GM23338 (cell line): ENCODE results near the gene METTL17. TPM values are rescaled to one million over a fixed set of nuclear protein-coding genes. Genes with fewer than 3 reads are reported as not detected.
A peak's percentile ranks its signal among the peaks of the same experiment; 100 is the strongest.

Experiments
- ATAC-seq: fragments of 200-7000 bp; cut with Tn5 transposase; 3 replicates; pipeline ENCODE4 v1.9.1; 2020
- DNase-seq: peaks from one replicate; pipeline ENCODE4 v3.0.0-alpha.2; 2015; ENCODE audit warnings: low spot score
- H2AFZ ChIP-seq: fragments of 200-600 bp; sonication (generic); 2 replicates; pipeline ENCODE4 v1.8.0; 2016; ENCODE audit warnings: antibody characterized with exemption, mild to moderate bottlenecking, moderate library complexity
- H3F3A ChIP-seq: fragments of 200-600 bp; sonication (generic); replicated peaks from 2 replicates; pipeline ENCODE4 v1.8.0; 2017; ENCODE audit warnings: antibody characterized with exemption, mixed run types, low read depth
- H3K27ac ChIP-seq: fragments of 200-600 bp; sonication (generic); 2 replicates; pipeline ENCODE4 v1.6.1; 2016; ENCODE audit warnings: low read depth
- H3K27me3 ChIP-seq: fragments of 200-600 bp; sonication (generic); 2 replicates; pipeline ENCODE4 v1.8.0; 2016; ENCODE audit warnings: mild to moderate bottlenecking, mixed run types, moderate library complexity; ENCODE audit not compliant: insufficient read depth
- H3K36me3 ChIP-seq: fragments of 200-600 bp; sonication (generic); 2 replicates; pipeline ENCODE4 v1.8.0; 2016; ENCODE audit warnings: mild to moderate bottlenecking; ENCODE audit not compliant: insufficient read depth
- H3K4me1 ChIP-seq: fragments of 200-600 bp; sonication (generic); 2 replicates; pipeline ENCODE4 v1.8.0; 2016; ENCODE audit warnings: mild to moderate bottlenecking, moderate library complexity; ENCODE audit not compliant: insufficient read depth
- H3K4me2 ChIP-seq: fragments of 200-600 bp; sonication (generic); 2 replicates; pipeline ENCODE4 v1.7.1; 2017; ENCODE audit warnings: mixed run types
- H3K4me3 ChIP-seq: fragments of 200-600 bp; sonication (generic); 2 replicates; pipeline ENCODE4 v1.6.1; 2016; ENCODE audit warnings: mixed run types
- H3K79me2 ChIP-seq: fragments of 200-600 bp; sonication (generic); replicated peaks from 2 replicates; pipeline ENCODE4 v1.8.0; 2017; ENCODE audit warnings: mild to moderate bottlenecking; ENCODE audit not compliant: insufficient read depth
- H3K9me2 ChIP-seq: fragments of 200-600 bp; sonication (generic); 2 replicates; pipeline ENCODE4 v1.8.0; 2017; ENCODE audit not compliant: insufficient read depth
- H4K20me1 ChIP-seq: fragments of 200-600 bp; sonication (generic); replicated peaks from 2 replicates; pipeline ENCODE4 v1.8.0; 2017; ENCODE audit warnings: mild to moderate bottlenecking; ENCODE audit not compliant: insufficient read depth
- H3K27ac Mint-ChIP-seq: 2 replicates; pipeline ENCODE4 v1.8.0; 2020; ENCODE audit warnings: inconsistent platforms, mild to moderate bottlenecking, moderate library complexity, mixed read lengths
- H3K27me3 Mint-ChIP-seq: 3 replicates; pipeline ENCODE4 v1.8.0; 2022; ENCODE audit warnings: low read depth, mild to moderate bottlenecking, moderate library complexity, mixed read lengths, inconsistent platforms; ENCODE audit not compliant: insufficient read depth, poor library complexity
- H3K36me3 Mint-ChIP-seq: 3 replicates; pipeline ENCODE4 v1.8.0; 2021; ENCODE audit warnings: low read depth, mild to moderate bottlenecking, inconsistent platforms, moderate library complexity, mixed read lengths
- H3K4me1 Mint-ChIP-seq: 3 replicates; pipeline ENCODE4 v1.8.0; 2020; ENCODE audit warnings: mild to moderate bottlenecking, inconsistent platforms, mixed read lengths
- H3K4me3 Mint-ChIP-seq: 3 replicates; pipeline ENCODE4 v1.8.0; 2021; ENCODE audit warnings: moderate library complexity, mild to moderate bottlenecking, inconsistent platforms, mixed read lengths
- H3K9me3 Mint-ChIP-seq: 3 replicates; pipeline ENCODE4 v1.8.0; 2020; ENCODE audit warnings: moderate library complexity, mild to moderate bottlenecking, inconsistent platforms, mixed read lengths
- CREB1 ChIP-seq: fragments of 250-450 bp; sonication (Bioruptor Pico); IDR thresholded peaks from 2 replicates; pipeline ENCODE4 v1.5.0; 2020; ENCODE audit warnings: low read depth, mild to moderate bottlenecking, moderate library complexity
- EZH2 ChIP-seq: fragments of 200-600 bp; sonication (generic); IDR thresholded peaks from one replicate; pipeline ENCODE4 v1.8.0; 2017; ENCODE audit warnings: antibody characterized with exemption, mild to moderate bottlenecking, low read depth; ENCODE audit not compliant: unreplicated experiment
- EZH2phosphoT487 ChIP-seq: fragments of 200-600 bp; sonication (generic); IDR thresholded peaks from one replicate; pipeline ENCODE4 v1.8.1; 2018; ENCODE audit warnings: antibody characterized with exemption; ENCODE audit not compliant: unreplicated experiment
- JUNB ChIP-seq: IDR thresholded peaks from one replicate; pipeline ENCODE4 v1.6.1; 2016; ENCODE audit warnings: antibody characterized with exemption; ENCODE audit not compliant: unreplicated experiment
- NANOG ChIP-seq: IDR thresholded peaks from 2 replicates; pipeline ENCODE4 v1.6.1; 2016; ENCODE audit warnings: antibody characterized with exemption, borderline replicate concordance
- POLR2AphosphoS5 ChIP-seq: IDR thresholded peaks from 2 replicates; pipeline ENCODE4 v1.6.1; 2016; ENCODE audit warnings: antibody characterized with exemption, low read depth
- STAT1 ChIP-seq: IDR thresholded peaks from one replicate; pipeline ENCODE4 v1.6.1; 2016; ENCODE audit warnings: antibody characterized with exemption; ENCODE audit not compliant: unreplicated experiment
- ZNF114 ChIP-seq: fragments of 250-450 bp; sonication (Bioruptor Pico); IDR thresholded peaks from 2 replicates; pipeline ENCODE4 v1.5.0; 2020; ENCODE audit warnings: mild to moderate bottlenecking, moderate library complexity
- ZNF331 ChIP-seq: fragments of 250-450 bp; sonication (Bioruptor Pico); IDR thresholded peaks from 2 replicates; pipeline ENCODE4 v1.5.0; 2020; ENCODE audit warnings: low read depth, mild to moderate bottlenecking, moderate library complexity
- polyA plus RNA-seq: library from polyadenylated mRNA; unstranded; fragments of >200 nt; fragmentation: Nextera tagmentation; extraction: Ambion mirVana; gene quantifications from 2 replicates; pipeline ENCODE4 v1.2.1, GENCODE V29; 2016
- total RNA-seq: library from RNA; depleted of rRNA; stranded (reverse); fragments of >200 nt; shearing (Covaris generic); gene quantifications from 2 replicates; pipeline ENCODE4 v1.2.3, GENCODE V29; 2014
- TF ChIP-seq, protein P1 (sequence below): IDR thresholded peaks from one replicate; pipeline ENCODE4 v1.6.1; 2018; ENCODE audit warnings: antibody characterized with exemption; ENCODE audit not compliant: unreplicated experiment
- TF ChIP-seq, protein P2 (sequence below), 2 experiments: fragments of 200-600 bp in 1 of 2; sonication (generic) in 1 of 2; conservative IDR thresholded peaks; 2 replicates each; pipeline versions ENCODE4 v1.5.1 to v1.6.1; 2016 to 2017; ENCODE audit warnings: antibody characterized with exemption in 2 of 2, low read depth in 2 of 2, mild to moderate bottlenecking in 2 of 2, moderate library complexity in 1 of 2
- TF ChIP-seq, protein P3 (sequence below): IDR thresholded peaks from 2 replicates; pipeline ENCODE4 v1.6.1; 2016; ENCODE audit warnings: antibody characterized with exemption
- TF ChIP-seq, protein P4 (sequence below): fragments of 250-450 bp; sonication (Bioruptor Pico); IDR thresholded peaks from 2 replicates; pipeline ENCODE4 v1.5.0; 2020; ENCODE audit warnings: mild to moderate bottlenecking, moderate library complexity

Gene METTL17
- total and polyA plus RNA-seq, 2 experiments from 2014 or later: 74.9 to 156 TPM

DNA sequence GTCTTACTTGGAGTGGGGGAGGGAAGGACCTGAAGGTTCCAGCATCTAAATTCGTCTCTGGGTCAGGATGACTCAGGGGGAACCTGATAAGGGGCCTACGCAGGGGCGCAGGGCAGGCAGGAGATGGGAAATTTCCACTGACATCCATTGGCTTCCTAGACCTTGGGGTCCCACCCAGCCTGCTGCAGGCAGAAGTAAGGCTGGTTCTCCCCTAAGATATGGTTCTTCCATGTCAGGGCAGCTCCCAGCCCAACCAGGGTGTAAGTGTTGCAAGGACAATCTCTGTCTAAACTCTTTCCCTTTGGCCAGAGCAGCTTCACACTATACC, 37.2 kb downstream of the METTL17 start:
- peak overlapping the region; percentile 70 for H3K4me3 ChIP-seq
- DNase-seq: peak; percentile 37
- H3K27ac ChIP-seq: no peak overlapping the region
- H4K20me1 ChIP-seq: no peaks in the 10 kb centered on the region
- TF ChIP-seq NANOG (no peak), POLR2AphosphoS5 (no peak), EZH2 (no peak), STAT1 (no peak), ZNF114 (no peak), EZH2phosphoT487 (no peak), CREB1 (CRISPR knock-in tag) (no peak), ZNF331 (no peak), JUNB (no peak)
- TF ChIP-seq, protein P1, sequence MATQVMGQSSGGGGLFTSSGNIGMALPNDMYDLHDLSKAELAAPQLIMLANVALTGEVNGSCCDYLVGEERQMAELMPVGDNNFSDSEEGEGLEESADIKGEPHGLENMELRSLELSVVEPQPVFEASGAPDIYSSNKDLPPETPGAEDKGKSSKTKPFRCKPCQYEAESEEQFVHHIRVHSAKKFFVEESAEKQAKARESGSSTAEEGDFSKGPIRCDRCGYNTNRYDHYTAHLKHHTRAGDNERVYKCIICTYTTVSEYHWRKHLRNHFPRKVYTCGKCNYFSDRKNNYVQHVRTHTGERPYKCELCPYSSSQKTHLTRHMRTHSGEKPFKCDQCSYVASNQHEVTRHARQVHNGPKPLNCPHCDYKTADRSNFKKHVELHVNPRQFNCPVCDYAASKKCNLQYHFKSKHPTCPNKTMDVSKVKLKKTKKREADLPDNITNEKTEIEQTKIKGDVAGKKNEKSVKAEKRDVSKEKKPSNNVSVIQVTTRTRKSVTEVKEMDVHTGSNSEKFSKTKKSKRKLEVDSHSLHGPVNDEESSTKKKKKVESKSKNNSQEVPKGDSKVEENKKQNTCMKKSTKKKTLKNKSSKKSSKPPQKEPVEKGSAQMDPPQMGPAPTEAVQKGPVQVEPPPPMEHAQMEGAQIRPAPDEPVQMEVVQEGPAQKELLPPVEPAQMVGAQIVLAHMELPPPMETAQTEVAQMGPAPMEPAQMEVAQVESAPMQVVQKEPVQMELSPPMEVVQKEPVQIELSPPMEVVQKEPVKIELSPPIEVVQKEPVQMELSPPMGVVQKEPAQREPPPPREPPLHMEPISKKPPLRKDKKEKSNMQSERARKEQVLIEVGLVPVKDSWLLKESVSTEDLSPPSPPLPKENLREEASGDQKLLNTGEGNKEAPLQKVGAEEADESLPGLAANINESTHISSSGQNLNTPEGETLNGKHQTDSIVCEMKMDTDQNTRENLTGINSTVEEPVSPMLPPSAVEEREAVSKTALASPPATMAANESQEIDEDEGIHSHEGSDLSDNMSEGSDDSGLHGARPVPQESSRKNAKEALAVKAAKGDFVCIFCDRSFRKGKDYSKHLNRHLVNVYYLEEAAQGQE: no peak
- TF ChIP-seq, protein P2, sequence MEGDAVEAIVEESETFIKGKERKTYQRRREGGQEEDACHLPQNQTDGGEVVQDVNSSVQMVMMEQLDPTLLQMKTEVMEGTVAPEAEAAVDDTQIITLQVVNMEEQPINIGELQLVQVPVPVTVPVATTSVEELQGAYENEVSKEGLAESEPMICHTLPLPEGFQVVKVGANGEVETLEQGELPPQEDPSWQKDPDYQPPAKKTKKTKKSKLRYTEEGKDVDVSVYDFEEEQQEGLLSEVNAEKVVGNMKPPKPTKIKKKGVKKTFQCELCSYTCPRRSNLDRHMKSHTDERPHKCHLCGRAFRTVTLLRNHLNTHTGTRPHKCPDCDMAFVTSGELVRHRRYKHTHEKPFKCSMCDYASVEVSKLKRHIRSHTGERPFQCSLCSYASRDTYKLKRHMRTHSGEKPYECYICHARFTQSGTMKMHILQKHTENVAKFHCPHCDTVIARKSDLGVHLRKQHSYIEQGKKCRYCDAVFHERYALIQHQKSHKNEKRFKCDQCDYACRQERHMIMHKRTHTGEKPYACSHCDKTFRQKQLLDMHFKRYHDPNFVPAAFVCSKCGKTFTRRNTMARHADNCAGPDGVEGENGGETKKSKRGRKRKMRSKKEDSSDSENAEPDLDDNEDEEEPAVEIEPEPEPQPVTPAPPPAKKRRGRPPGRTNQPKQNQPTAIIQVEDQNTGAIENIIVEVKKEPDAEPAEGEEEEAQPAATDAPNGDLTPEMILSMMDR (conservative IDR thresholded peaks at IDR 0.05; ENCODE audit: low read depth in 2 of 2): no peak
- TF ChIP-seq, protein P3, sequence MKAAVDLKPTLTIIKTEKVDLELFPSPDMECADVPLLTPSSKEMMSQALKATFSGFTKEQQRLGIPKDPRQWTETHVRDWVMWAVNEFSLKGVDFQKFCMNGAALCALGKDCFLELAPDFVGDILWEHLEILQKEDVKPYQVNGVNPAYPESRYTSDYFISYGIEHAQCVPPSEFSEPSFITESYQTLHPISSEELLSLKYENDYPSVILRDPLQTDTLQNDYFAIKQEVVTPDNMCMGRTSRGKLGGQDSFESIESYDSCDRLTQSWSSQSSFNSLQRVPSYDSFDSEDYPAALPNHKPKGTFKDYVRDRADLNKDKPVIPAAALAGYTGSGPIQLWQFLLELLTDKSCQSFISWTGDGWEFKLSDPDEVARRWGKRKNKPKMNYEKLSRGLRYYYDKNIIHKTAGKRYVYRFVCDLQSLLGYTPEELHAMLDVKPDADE: no peak
- TF ChIP-seq, protein P4, sequence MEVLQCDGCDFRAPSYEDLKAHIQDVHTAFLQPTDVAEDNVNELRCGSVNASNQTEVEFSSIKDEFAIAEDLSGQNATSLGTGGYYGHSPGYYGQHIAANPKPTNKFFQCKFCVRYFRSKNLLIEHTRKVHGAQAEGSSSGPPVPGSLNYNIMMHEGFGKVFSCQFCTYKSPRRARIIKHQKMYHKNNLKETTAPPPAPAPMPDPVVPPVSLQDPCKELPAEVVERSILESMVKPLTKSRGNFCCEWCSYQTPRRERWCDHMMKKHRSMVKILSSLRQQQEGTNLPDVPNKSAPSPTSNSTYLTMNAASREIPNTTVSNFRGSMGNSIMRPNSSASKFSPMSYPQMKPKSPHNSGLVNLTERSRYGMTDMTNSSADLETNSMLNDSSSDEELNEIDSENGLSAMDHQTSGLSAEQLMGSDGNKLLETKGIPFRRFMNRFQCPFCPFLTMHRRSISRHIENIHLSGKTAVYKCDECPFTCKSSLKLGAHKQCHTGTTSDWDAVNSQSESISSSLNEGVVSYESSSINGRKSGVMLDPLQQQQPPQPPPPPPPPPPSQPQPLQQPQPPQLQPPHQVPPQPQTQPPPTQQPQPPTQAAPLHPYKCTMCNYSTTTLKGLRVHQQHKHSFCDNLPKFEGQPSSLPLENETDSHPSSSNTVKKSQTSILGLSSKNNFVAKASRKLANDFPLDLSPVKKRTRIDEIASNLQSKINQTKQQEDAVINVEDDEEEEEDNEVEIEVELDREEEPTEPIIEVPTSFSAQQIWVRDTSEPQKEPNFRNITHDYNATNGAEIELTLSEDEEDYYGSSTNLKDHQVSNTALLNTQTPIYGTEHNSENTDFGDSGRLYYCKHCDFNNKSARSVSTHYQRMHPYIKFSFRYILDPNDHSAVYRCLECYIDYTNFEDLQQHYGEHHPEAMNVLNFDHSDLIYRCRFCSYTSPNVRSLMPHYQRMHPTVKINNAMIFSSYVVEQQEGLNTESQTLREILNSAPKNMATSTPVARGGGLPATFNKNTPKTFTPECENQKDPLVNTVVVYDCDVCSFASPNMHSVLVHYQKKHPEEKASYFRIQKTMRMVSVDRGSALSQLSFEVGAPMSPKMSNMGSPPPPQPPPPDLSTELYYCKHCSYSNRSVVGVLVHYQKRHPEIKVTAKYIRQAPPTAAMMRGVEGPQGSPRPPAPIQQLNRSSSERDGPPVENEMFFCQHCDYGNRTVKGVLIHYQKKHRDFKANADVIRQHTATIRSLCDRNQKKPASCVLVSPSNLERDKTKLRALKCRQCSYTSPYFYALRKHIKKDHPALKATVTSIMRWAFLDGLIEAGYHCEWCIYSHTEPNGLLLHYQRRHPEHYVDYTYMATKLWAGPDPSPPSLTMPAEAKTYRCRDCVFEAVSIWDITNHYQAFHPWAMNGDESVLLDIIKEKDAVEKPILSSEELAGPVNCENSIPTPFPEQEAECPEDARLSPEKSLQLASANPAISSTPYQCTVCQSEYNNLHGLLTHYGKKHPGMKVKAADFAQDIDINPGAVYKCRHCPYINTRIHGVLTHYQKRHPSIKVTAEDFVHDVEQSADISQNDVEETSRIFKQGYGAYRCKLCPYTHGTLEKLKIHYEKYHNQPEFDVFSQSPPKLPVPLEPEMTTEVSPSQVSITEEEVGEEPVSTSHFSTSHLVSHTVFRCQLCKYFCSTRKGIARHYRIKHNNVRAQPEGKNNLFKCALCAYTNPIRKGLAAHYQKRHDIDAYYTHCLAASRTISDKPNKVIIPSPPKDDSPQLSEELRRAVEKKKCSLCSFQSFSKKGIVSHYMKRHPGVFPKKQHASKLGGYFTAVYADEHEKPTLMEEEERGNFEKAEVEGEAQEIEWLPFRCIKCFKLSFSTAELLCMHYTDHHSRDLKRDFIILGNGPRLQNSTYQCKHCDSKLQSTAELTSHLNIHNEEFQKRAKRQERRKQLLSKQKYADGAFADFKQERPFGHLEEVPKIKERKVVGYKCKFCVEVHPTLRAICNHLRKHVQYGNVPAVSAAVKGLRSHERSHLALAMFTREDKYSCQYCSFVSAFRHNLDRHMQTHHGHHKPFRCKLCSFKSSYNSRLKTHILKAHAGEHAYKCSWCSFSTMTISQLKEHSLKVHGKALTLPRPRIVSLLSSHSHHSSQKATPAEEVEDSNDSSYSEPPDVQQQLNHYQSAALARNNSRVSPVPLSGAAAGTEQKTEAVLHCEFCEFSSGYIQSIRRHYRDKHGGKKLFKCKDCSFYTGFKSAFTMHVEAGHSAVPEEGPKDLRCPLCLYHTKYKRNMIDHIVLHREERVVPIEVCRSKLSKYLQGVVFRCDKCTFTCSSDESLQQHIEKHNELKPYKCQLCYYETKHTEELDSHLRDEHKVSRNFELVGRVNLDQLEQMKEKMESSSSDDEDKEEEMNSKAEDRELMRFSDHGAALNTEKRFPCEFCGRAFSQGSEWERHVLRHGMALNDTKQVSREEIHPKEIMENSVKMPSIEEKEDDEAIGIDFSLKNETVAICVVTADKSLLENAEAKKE (CRISPR knock-in tag): no peak
- Mint-ChIP-seq H3K36me3 (peaks cover 7% of the 10 kb centered on the region; the same call in 2 of the 3 replicates), H3K4me3 (peak overlapping the region; percentile 52; the same call in 2 of the 3 replicates), H3K27me3 (peaks cover 28% of the 10 kb centered on the region), H3K9me3 (no peaks in the 10 kb centered on the region; the same call in 2 of the 3 replicates), H3K4me1 (peaks cover 39% of the 10 kb centered on the region), H3K27ac (no peak overlapping the region)
- peak overlapping the region; percentile 97 for H3K4me2 ChIP-seq
- peaks cover 6% of the 10 kb centered on the region; the same call in 1 of the 2 replicates for H3K9me2 ChIP-seq
- no peak for ATAC-seq
- H3K27me3 ChIP-seq: peaks cover 30% of the 10 kb centered on the region
- peaks cover 7% of the 10 kb centered on the region; the same call in 1 of the 2 replicates for H3F3A ChIP-seq
- peaks cover 31% of the 10 kb centered on the region for H3K4me1 ChIP-seq
- H3K36me3 ChIP-seq: no peaks in the 10 kb centered on the region
- peak overlapping the region; percentile 72 for H2AFZ ChIP-seq
- no peaks in the 10 kb centered on the region; the same call in 1 of the 2 replicates for H3K79me2 ChIP-seq
